K562 (cell line): ENCODE measurements around the gene C16orf74. TPM values are rescaled to one million over a fixed set of nuclear protein-coding genes. Genes with fewer than 3 reads are reported as not detected.

Experiments used
- ATAC-seq: fragments of 200-7000 bp; cut with Tn5 transposase; 3 replicates; pipeline ENCODE4 v1.9.1; 2020; ENCODE audit warnings: moderate library complexity
- BruUV-seq: library from RNA; stranded (reverse); fragments of 400-500 nt; replicated peaks from 2 replicates; lab custom pipeline; 2021; lab: Mats Ljungman, UMichigan
- CTCF ChIA-PET: fragments of 300-600 bp; formaldehyde crosslinking; extraction: SDS; loops from one replicate; lab custom pipeline; 2021; ENCODE audit warnings: low intra/inter-chr PET ratio; lab: Yijun Ruan, JAX
- POLR2A ChIA-PET: fragments of 300-600, 350-650 bp; sonication (Branson Sonifier 250); formaldehyde crosslinking; extraction: SDS; loops from one replicate; lab custom pipeline; 2021; ENCODE audit warnings: antibody characterized with exemption, inconsistent platforms; lab: Yijun Ruan, JAX
- DNase-seq, 4 experiments: peaks; one replicate each; pipeline versions ENCODE4 v3.0.0 to v3.0.0-alpha.2; 2011 to 2018; ENCODE audit warnings: low spot score in 3 of 4, mixed read lengths in 3 of 4; ENCODE audit errors: extremely low read depth in 1 of 4
- FAIRE-seq: peaks from 2 replicates; lab custom pipeline; 2011; peaks lifted over from hg19 to GRCh38; lab: Jason Lieb, UNC
- H2AFZ ChIP-seq: 2 replicates; pipeline ENCODE4 v1.6.0; 2011; ENCODE audit warnings: low read depth, low read length, control low read depth, inconsistent platforms
- H3K27ac ChIP-seq: fragments of 200-600 bp; 3 replicates; pipeline ENCODE4 v1.8.0; 2011; ENCODE audit warnings: low read depth, mild to moderate bottlenecking, control low read depth, inconsistent platforms, low read length, moderate library complexity, mixed read lengths; ENCODE audit errors: extremely low read depth
- H3K27me3 ChIP-seq, 2 experiments: fragments of 300-600 bp in 1 of 2; 2 replicates in 1 of 2; 3 replicates in 1 of 2; pipeline versions ENCODE4 v1.6.0 to v1.8.0; 2011; ENCODE audit warnings: inconsistent platforms in 2 of 2, low read length in 2 of 2, mild to moderate bottlenecking in 1 of 2, mixed read lengths in 1 of 2, moderate library complexity in 1 of 2; ENCODE audit not compliant: control insufficient read depth in 2 of 2, insufficient read depth in 2 of 2
- H3K36me3 ChIP-seq: fragments of 300-600 bp; 3 replicates; pipeline ENCODE4 v1.8.0; 2011; ENCODE audit warnings: mild to moderate bottlenecking, low read length, inconsistent platforms; ENCODE audit not compliant: control insufficient read depth, insufficient read depth
- H3K4me1 ChIP-seq, 2 experiments: fragments of 200-600 bp in 1 of 2; replicated peaks in 1 of 2; 2 replicates in 1 of 2; 3 replicates in 1 of 2; pipeline versions ENCODE4 v1.5.1 to v1.8.0; 2011; ENCODE audit warnings: inconsistent platforms in 2 of 2, low read length in 2 of 2, mild to moderate bottlenecking in 1 of 2, mixed read lengths in 1 of 2, moderate library complexity in 1 of 2; ENCODE audit not compliant: control insufficient read depth in 2 of 2, insufficient read depth in 2 of 2
- H3K4me2 ChIP-seq: 2 replicates; pipeline ENCODE4 v1.6.1; 2011; ENCODE audit warnings: low read length, control low read depth, inconsistent platforms, mixed read lengths; ENCODE audit not compliant: insufficient read depth
- H3K4me3 ChIP-seq: fragments of 200-600 bp; sonication (generic), shearing (Covaris generic); 2 replicates; pipeline ENCODE4 v1.5.1; 2016; ENCODE audit warnings: control low read depth, inconsistent platforms
- H3K79me2 ChIP-seq: fragments of 200-600 bp; 3 replicates; pipeline ENCODE4 v1.8.0; 2011; ENCODE audit warnings: low read length, inconsistent platforms; ENCODE audit not compliant: control insufficient read depth, insufficient read depth
- H3K9ac ChIP-seq, 2 experiments: 2 replicates each; pipeline versions ENCODE4 v1.6.0 to v1.6.1; 2011; ENCODE audit warnings: low read depth in 2 of 2, low read length in 2 of 2, control low read depth in 1 of 2, inconsistent platforms in 1 of 2, mild to moderate bottlenecking in 1 of 2, mixed read lengths in 1 of 2; ENCODE audit not compliant: insufficient read depth in 1 of 2
- H3K9me1 ChIP-seq: one replicate; pipeline ENCODE4 v1.6.0; 2011; ENCODE audit warnings: inconsistent platforms, mild to moderate bottlenecking, low read length, moderate library complexity; ENCODE audit not compliant: control insufficient read depth, insufficient read depth
- H3K9me3 ChIP-seq: replicated peaks from 2 replicates; pipeline ENCODE4 v1.5.1; 2011; ENCODE audit warnings: low read depth, low read length, inconsistent platforms; ENCODE audit not compliant: control insufficient read depth, insufficient read depth
- H4K20me1 ChIP-seq: replicated peaks from 2 replicates; pipeline ENCODE4 v1.6.1; 2011; ENCODE audit warnings: low read length, inconsistent platforms, mixed read lengths; ENCODE audit not compliant: control insufficient read depth, insufficient read depth
- ATF4 ChIP-seq: fragments of 450-650 bp; formaldehyde crosslinking; IDR thresholded peaks from 2 replicates; pipeline ENCODE4 v1.4.0; 2022; ENCODE audit warnings: mild to moderate bottlenecking, moderate library complexity
- BRF2 ChIP-seq: IDR thresholded peaks from 3 replicates; pipeline ENCODE4 v1.6.1; 2011; ENCODE audit warnings: borderline replicate concordance, mild to moderate bottlenecking; ENCODE audit not compliant: insufficient read length, insufficient read depth
- CBX2 ChIP-seq: fragments of 200-600 bp; sonication (generic); IDR thresholded peaks from one replicate; pipeline ENCODE4 v1.6.1; 2012; ENCODE audit warnings: mild to moderate bottlenecking, low read length, inconsistent platforms; ENCODE audit not compliant: insufficient read depth, poor library complexity, severe bottlenecking
- CTBP1 ChIP-seq: fragments of 450-650 bp; IDR thresholded peaks from 2 replicates; pipeline ENCODE4 v1.6.1; 2016; ENCODE audit warnings: borderline replicate concordance
- ETS1 ChIP-seq: conservative IDR thresholded peaks from 2 replicates; pipeline ENCODE4 v1.6.1; 2011; ENCODE audit warnings: low read depth, mild to moderate bottlenecking, low read length; ENCODE audit not compliant: control insufficient read depth
- KLF16 ChIP-seq: IDR thresholded peaks from 2 replicates; pipeline ENCODE4 v1.6.1; 2016; ENCODE audit warnings: antibody characterized with exemption
- NEUROD1 ChIP-seq: fragments of 150-350 bp; IDR thresholded peaks from 2 replicates; pipeline ENCODE4 v1.6.1; 2014; ENCODE audit warnings: borderline replicate concordance, low read length, low read depth; ENCODE audit not compliant: partially characterized antibody
- NFE2L1 ChIP-seq: fragments of 450-650 bp; IDR thresholded peaks from 2 replicates; pipeline ENCODE4 v1.6.1; 2016; ENCODE audit warnings: missing genetic modification characterization, low read depth, mild to moderate bottlenecking, missing compliant biosample characterization, moderate library complexity, borderline replicate concordance
- PHB2 ChIP-seq: fragments of 450-650 bp; IDR thresholded peaks from 2 replicates; pipeline ENCODE4 v1.6.1; 2017; ENCODE audit warnings: low read depth
- PML ChIP-seq: IDR thresholded peaks from 2 replicates; pipeline ENCODE4 v1.6.1; 2012; ENCODE audit warnings: low read length, inconsistent platforms
- POLR2A ChIP-seq: fragments of 450-650 bp; conservative IDR thresholded peaks from 2 replicates; pipeline ENCODE4 v1.6.1; 2016
- POLR2AphosphoS5 ChIP-seq: IDR thresholded peaks from 2 replicates; pipeline ENCODE4 v1.6.1; 2011; ENCODE audit warnings: mild to moderate bottlenecking, low read depth, low read length, moderate library complexity; ENCODE audit not compliant: control insufficient read depth, insufficient read depth
- RBFOX2 ChIP-seq: fragments of 200-400 bp; formaldehyde crosslinking; IDR thresholded peaks from 2 replicates; pipeline ENCODE4 v1.6.1; 2017; ENCODE audit warnings: low read depth, mild to moderate bottlenecking, low read length, moderate library complexity
- SMARCA5 ChIP-seq: fragments of 450-650 bp; IDR thresholded peaks from 2 replicates; pipeline ENCODE4 v1.6.1; 2016
- ZEB2 ChIP-seq: fragments of 450-650 bp; IDR thresholded peaks from 2 replicates; pipeline ENCODE4 v1.6.1; 2016
- ZNF316 ChIP-seq: fragments of 450-650 bp; IDR thresholded peaks from 2 replicates; pipeline ENCODE4 v1.6.1; 2016
- ZNF347 ChIP-seq: fragments of 450-650 bp; formaldehyde crosslinking; IDR thresholded peaks from 2 replicates; pipeline ENCODE4 v1.4.0; 2020; ENCODE audit warnings: low read depth, mild to moderate bottlenecking, moderate library complexity
- WGBS: fragments of 100-300 bp; shearing (Covaris generic); methylation state at CpG from one replicate; pipeline ENCODE4 v1.1.6; 2016; ENCODE audit warnings: low coverage, mixed read lengths; ENCODE audit not compliant: insufficient coverage; ENCODE audit errors: missing lambda C conversion rate; 5-methylcytosine and 5-hydroxymethylcytosine counted together
- in situ Hi-C: fragments of 300-500 bp; cut with MboI; formaldehyde crosslinking; loops from 4 replicates; pipeline ENCODE4 v1.15.0; 2018; ENCODE audit warnings: inconsistent platforms, mixed read lengths
- intact Hi-C: fragments of 100-400 bp; cut with micrococcal nuclease; formaldehyde crosslinking; loops from 2 replicates; pipeline ENCODE4 v1.14.2; 2022
- polyA plus RNA-seq, 8 experiments: library from polyadenylated mRNA; depleted of rRNA in 4 of 8; stranded (reverse) in 5 of 8; unstranded in 3 of 8; fragments of >200 nt; fragmentation: Nextera tagmentation in 2 of 8; fragmentation: Illumina TruSeq in 1 of 8; extraction: Ambion mirVana in 2 of 8; extraction: Trizol in 1 of 8; gene quantifications; 2 replicates each; pipeline versions ENCODE4 v1.2.1 to v1.2.3, GENCODE V29; 2011 to 2014; ENCODE audit warnings: inconsistent platforms in 1 of 8, missing spikeins in 1 of 8
- total RNA-seq, 7 experiments: library from RNA; depleted of rRNA in 6 of 7; stranded (reverse); fragments of >200 nt in 6 of 7; fragmentation: Illumina TruSeq in 2 of 7; extraction: Trizol in 2 of 7; gene quantifications; 2 replicates each; pipeline versions ENCODE4 v1.2.1 to v1.2.3, GENCODE V29; 2011 to 2021; ENCODE audit warnings: low replicate concordance in 1 of 7
- TF ChIP-seq, protein P1 (sequence below), 2 experiments: fragments of 450-650 bp in 1 of 2; sonication (generic) in 1 of 2; formaldehyde crosslinking; conservative IDR thresholded peaks; 2 replicates each; pipeline versions ENCODE4 v1.4.0 to v1.8.1; 2020 to 2022; ENCODE audit warnings: mild to moderate bottlenecking in 1 of 2, missing genetic modification reagents in 1 of 2

Gene C16orf74
- total and polyA plus RNA-seq, 9 of the 15 experiments (the other 6 are each of a cell fraction or from before 2014, with no cell fraction given) = not detected

GRCh38 chr16:85676466-85676865 is 74.4 kb downstream of the C16orf74 start (continued):
- TF ChIP-seq POLR2AphosphoS5 = peak; percentile 55; the same call in 1 of the 2 replicates
- TF ChIP-seq SMARCA5 = no peak
- TF ChIP-seq RBFOX2 = peak; percentile 44
- peak; percentile 71 for TF ChIP-seq POLR2A
- TF ChIP-seq ZEB2 = no peak

DNA sequence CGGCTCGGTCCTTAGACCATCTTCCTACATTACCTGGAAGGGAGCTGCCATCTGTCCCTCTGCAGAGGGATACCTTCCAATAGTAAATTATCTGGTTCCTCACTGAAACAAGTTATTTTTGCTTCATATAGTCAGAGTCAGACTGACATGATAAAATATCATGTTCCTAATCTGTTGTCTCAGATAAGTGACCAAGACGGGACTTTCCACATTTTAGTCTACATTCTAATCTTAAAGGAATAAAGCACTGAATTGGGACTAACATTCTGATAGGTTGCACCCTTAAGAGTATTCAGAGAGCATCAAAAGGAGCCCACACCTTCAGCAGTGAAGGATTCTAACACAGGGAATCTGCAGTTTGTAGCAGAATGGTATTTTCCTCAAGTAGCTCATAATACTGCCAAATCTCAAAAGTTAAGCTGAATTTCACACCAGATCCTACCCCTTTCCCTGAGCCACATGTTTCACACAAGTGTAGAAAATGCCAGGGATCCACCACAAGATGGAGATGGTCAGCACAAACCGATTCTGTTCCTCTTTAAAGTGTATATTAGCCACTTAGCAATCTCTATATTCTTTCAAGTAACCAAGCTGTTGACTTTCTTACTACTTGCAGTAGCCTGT is 75.5 kb downstream of the C16orf74 start:
- in situ Hi-C loops = no loop called here
- POLR2A ChIA-PET = interaction anchor here (0.6 to 2.8 kb wide), 9 partner anchors 8 to 1712 kb away, joined by 3 to 18 read pairs (median 4); partner anchors contain the start of gene GINS2
- Histone ChIP-seq H3K9ac (no peak overlapping the region), H3K4me3 (no peak overlapping the region), H3K9me3 (no peaks in the 10 kb centered on the region), H2AFZ (no peak overlapping the region), H4K20me1 (peaks cover 24% of the 10 kb centered on the region), H3K4me2 (no peak overlapping the region), H3K36me3 (peaks cover 97% of the 10 kb centered on the region), H3K27ac (no peak overlapping the region), H3K4me1 (peaks cover 0 to 4% of the 10 kb centered on the region in 2 experiments; a peak in 3 of 5 replicates), H3K9me1 (peaks cover 2% of the 10 kb centered on the region), H3K79me2 (no peaks in the 10 kb centered on the region), H3K27me3 (no peaks in the 10 kb centered on the region)
- CTCF ChIA-PET = interaction anchor here (0.8 to 4.0 kb wide), 2 partner anchors 43 to 398 kb away, joined by 3 to 35 read pairs; no protein-coding TSS in a partner anchor
- peak; percentile 72 for FAIRE-seq
- WGBS = 47% methylated on average over 4 of the region's 4 CpGs
- ATAC-seq = peak; percentile 70
- TSS peak; percentile 6 for BruUV-seq
- intact Hi-C loops = loop anchor here (2.0 kb wide), 1 partner anchor 43 kb away; no protein-coding TSS in a partner anchor
- peak in 2 of 4 experiments; percentile 43 to 44 for DNase-seq
- TF ChIP-seq ZNF316 = no peak
- no peak for TF ChIP-seq PHB2
- no peak for TF ChIP-seq ETS1
- TF ChIP-seq NEUROD1 = no peak
- no peak for TF ChIP-seq CBX2
- TF ChIP-seq, protein P1, sequence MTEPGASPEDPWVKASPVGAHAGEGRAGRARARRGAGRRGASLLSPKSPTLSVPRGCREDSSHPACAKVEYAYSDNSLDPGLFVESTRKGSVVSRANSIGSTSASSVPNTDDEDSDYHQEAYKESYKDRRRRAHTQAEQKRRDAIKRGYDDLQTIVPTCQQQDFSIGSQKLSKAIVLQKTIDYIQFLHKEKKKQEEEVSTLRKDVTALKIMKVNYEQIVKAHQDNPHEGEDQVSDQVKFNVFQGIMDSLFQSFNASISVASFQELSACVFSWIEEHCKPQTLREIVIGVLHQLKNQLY (CRISPR knock-in tag; conservative IDR thresholded peaks at IDR 0.05) = no peak
- no peak for TF ChIP-seq BRF2
- TF ChIP-seq NFE2L1 (tag) = no peak
- TF ChIP-seq ATF4 (CRISPR knock-in tag) = no peak
- no peak for TF ChIP-seq CTBP1
- TF ChIP-seq ZNF347 = no peak
- no peak for TF ChIP-seq KLF16
- 0 out of 2 replicates have a peak, but pooled peaks have one; percentile 25 for TF ChIP-seq PML
- TF ChIP-seq RBFOX2 = no peak
